22Rv1 (cell line): ENCODE results near the gene SGCD.

Source experiments
- ZFX ChIP-seq: fragments of 450-650 bp; IDR thresholded peaks from 2 replicates; pipeline ENCODE4 v1.6.1; 2017; ENCODE audit warnings: antibody characterized with exemption, borderline replicate concordance
- TF ChIP-seq, protein P1 (sequence below): fragments of 450-650 bp; IDR thresholded peaks from 2 replicates; pipeline ENCODE4 v1.5.1; 2017; ENCODE audit warnings: mild to moderate bottlenecking

DNA sequence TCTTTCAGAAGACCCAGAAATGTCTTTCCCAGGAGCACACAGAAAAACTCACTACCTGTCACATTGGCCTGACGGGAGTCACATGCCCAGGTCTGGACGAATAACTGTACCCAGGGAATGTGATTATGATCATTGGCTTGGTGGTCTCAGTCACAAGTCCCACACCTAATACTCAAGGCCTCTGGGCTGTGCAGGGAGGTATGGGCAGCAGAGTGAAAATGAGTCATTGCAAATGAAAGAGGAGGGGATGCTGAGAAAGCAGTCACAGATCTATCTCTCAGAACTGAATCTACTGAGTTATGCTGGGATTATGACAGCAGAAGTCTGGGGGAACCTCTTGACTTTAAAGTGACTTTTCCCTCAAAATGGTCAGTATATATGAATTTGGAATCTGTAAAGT is 36.9 kb downstream of the SGCD start:
- TF ChIP-seq, protein P1, sequence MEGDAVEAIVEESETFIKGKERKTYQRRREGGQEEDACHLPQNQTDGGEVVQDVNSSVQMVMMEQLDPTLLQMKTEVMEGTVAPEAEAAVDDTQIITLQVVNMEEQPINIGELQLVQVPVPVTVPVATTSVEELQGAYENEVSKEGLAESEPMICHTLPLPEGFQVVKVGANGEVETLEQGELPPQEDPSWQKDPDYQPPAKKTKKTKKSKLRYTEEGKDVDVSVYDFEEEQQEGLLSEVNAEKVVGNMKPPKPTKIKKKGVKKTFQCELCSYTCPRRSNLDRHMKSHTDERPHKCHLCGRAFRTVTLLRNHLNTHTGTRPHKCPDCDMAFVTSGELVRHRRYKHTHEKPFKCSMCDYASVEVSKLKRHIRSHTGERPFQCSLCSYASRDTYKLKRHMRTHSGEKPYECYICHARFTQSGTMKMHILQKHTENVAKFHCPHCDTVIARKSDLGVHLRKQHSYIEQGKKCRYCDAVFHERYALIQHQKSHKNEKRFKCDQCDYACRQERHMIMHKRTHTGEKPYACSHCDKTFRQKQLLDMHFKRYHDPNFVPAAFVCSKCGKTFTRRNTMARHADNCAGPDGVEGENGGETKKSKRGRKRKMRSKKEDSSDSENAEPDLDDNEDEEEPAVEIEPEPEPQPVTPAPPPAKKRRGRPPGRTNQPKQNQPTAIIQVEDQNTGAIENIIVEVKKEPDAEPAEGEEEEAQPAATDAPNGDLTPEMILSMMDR: no peak
- TF ChIP-seq ZFX: no peak
